ENCODE data around the gene DNAJC9.

Gene DNAJC9

DNA sequence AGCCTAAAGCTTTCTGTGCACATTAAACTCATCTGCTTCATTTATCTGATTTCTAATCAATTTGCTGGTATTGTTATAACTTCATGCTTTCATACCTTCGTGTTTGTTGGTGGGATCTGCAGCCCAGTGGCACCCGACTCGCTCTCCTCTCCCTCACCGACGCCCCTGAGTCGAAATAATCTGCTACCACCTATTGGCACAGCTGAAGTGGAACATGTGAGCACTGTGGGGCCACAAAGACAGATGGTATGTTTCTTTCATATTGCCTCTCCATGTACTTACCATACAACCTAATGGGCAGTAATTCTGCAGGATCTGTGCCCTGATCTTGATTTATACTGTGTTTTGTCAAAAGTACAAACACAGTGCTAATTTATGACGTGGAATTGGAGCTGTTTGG is 12.4 kb downstream of the DNAJC9 start:
- Histone ChIP-seq H3K36me3 (ENCODE audit: control insufficient read depth in 2 of 2, insufficient read depth in 2 of 2, low read length in 2 of 2) (peaks cover 13 to 18% of the 10 kb centered on the region in 2 donors), H3K9me3 (ENCODE audit: control insufficient read depth in 2 of 2, low read length in 2 of 2) (no peaks in the 10 kb centered on the region), H3K27ac (ENCODE audit: low read length) (no peak overlapping the region), H3K9ac (ENCODE audit: low read length in 2 of 2) (no peak overlapping the region), H3K27me3 (ENCODE audit: control insufficient read depth in 1 of 2, insufficient read depth in 2 of 2, low read length in 2 of 2) (no peaks in the 10 kb centered on the region), H3K4me1 (ENCODE audit: control insufficient read depth, insufficient read depth, low read length) (no peaks in the 10 kb centered on the region), H3K4me3 (ENCODE audit: low read length in 2 of 2) (no peak overlapping the region)

DNA sequence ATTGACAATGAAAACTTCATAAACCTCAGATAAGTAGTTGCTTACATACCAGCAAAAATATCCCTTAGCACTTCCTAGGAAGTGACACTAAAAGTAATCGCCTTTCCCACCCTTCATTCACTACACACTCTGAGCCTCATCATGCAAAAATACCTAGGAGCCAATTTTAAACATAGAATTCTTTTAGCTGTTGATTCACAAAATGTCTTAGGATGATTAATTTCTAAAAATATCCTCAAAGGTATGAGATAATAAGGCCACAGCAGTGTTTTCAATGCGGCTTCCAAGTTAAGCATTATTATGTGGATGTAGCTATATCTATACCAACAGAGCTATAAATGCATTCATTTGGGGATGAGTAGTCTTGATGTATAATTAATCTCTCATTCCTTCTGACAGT is 13.2 kb downstream of the DNAJC9 start:
- no peak overlapping the region for H3K4me3 ChIP-seq (ENCODE audit: low read length in 2 of 2)
- H3K9ac ChIP-seq (ENCODE audit: low read length in 2 of 2): no peak overlapping the region
- no peaks in the 10 kb centered on the region for H3K9me3 ChIP-seq (ENCODE audit: control insufficient read depth in 2 of 2, low read length in 2 of 2)
- H3K36me3 ChIP-seq (ENCODE audit: control insufficient read depth in 2 of 2, insufficient read depth in 2 of 2, low read length in 2 of 2): peaks cover 12 to 21% of the 10 kb centered on the region in 2 donors
- H3K27ac ChIP-seq (ENCODE audit: low read length): no peak overlapping the region
- H3K27me3 ChIP-seq (ENCODE audit: control insufficient read depth in 1 of 2, insufficient read depth in 2 of 2, low read length in 2 of 2): no peaks in the 10 kb centered on the region
- H3K4me1 ChIP-seq (ENCODE audit: control insufficient read depth, insufficient read depth, low read length): no peaks in the 10 kb centered on the region

DNA sequence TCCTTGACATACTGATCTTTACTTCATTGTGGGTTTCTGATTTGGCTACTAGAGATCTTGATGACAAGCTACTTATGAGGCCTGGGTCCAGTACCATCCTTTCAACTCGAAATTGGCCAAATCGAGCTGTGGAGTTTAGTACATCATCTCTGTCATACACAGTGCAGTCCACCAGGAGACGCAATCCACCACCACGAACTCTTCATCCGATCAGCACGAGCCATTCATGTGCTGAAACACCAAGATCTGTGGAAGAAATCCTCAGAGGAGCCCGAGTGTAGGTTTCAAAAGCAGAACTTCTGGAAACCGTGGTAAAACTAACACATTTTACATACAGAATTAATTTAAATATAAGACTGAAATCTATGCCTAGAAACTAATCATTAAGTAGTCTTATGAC is 14.2 kb downstream of the DNAJC9 start:
- Histone ChIP-seq H3K36me3 (ENCODE audit: control insufficient read depth in 2 of 2, insufficient read depth in 2 of 2, low read length in 2 of 2) (peaks cover 12 to 21% of the 10 kb centered on the region in 2 donors), H3K9ac (ENCODE audit: low read length in 2 of 2) (no peak overlapping the region), H3K9me3 (ENCODE audit: control insufficient read depth in 2 of 2, low read length in 2 of 2) (no peaks in the 10 kb centered on the region), H3K27ac (ENCODE audit: low read length) (no peak overlapping the region), H3K4me1 (ENCODE audit: control insufficient read depth, insufficient read depth, low read length) (no peaks in the 10 kb centered on the region), H3K27me3 (ENCODE audit: control insufficient read depth in 1 of 2, insufficient read depth in 2 of 2, low read length in 2 of 2) (no peaks in the 10 kb centered on the region), H3K4me3 (ENCODE audit: low read length in 2 of 2) (no peak overlapping the region)

DNA sequence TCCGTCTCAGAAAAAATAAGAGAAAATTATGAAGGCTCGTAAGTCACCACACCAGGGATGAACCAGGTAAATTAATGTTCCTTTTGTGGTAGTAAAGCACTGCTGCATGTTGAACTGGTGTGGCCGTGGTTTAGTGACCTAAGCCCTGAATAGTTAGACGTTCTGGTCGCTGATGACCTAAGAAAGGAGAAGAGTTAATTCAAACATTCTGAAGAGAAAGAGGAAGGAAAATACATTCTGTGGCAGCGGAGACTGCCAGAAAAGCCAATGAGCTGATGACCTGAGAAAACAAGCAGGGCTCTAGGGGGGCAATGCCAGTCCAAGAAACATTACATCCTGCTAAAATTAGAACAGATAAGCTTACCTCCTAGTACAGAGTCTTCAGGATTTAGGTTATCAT is 17.5 kb downstream of the DNAJC9 start:
- Histone ChIP-seq H3K4me1 (ENCODE audit: control insufficient read depth, insufficient read depth, low read length) (no peaks in the 10 kb centered on the region), H3K9me3 (ENCODE audit: control insufficient read depth in 2 of 2, low read length in 2 of 2) (no peaks in the 10 kb centered on the region), H3K27ac (ENCODE audit: low read length) (no peak overlapping the region), H3K36me3 (ENCODE audit: control insufficient read depth in 2 of 2, insufficient read depth in 2 of 2, low read length in 2 of 2) (peaks cover 10 to 14% of the 10 kb centered on the region in 2 donors), H3K9ac (ENCODE audit: low read length in 2 of 2) (no peak overlapping the region), H3K4me3 (ENCODE audit: low read length in 2 of 2) (no peak overlapping the region), H3K27me3 (ENCODE audit: control insufficient read depth in 1 of 2, insufficient read depth in 2 of 2, low read length in 2 of 2) (no peaks in the 10 kb centered on the region)

DNA sequence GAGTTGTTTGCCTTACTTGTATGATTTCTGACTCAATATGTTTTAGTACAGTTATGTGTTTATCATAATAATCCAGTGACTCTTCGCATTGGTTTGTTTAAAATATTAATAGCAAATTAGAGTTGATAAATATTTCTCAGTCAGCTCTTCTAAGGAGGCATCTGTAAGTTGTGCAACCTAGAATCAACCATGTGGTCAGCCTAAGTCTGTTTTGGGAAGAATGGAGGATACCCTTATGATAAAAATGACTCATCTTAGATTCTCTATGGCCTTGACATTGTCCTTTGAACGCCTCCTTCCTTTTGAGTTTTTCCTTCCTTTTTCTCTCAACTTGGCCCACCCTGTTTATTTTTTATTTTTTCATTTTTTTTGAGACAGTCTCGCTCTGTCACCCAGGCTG is 18.8 kb downstream of the DNAJC9 start:
- Histone ChIP-seq H3K36me3 (ENCODE audit: control insufficient read depth in 2 of 2, insufficient read depth in 2 of 2, low read length in 2 of 2) (peaks cover 10% of the 10 kb centered on the region in 2 donors), H3K4me1 (ENCODE audit: control insufficient read depth, insufficient read depth, low read length) (no peaks in the 10 kb centered on the region), H3K9me3 (ENCODE audit: control insufficient read depth in 2 of 2, low read length in 2 of 2) (no peaks in the 10 kb centered on the region), H3K9ac (ENCODE audit: low read length in 2 of 2) (no peak overlapping the region), H3K4me3 (ENCODE audit: low read length in 2 of 2) (no peak overlapping the region), H3K27ac (ENCODE audit: low read length) (no peak overlapping the region), H3K27me3 (ENCODE audit: control insufficient read depth in 1 of 2, insufficient read depth in 2 of 2, low read length in 2 of 2) (no peaks in the 10 kb centered on the region)

DNA sequence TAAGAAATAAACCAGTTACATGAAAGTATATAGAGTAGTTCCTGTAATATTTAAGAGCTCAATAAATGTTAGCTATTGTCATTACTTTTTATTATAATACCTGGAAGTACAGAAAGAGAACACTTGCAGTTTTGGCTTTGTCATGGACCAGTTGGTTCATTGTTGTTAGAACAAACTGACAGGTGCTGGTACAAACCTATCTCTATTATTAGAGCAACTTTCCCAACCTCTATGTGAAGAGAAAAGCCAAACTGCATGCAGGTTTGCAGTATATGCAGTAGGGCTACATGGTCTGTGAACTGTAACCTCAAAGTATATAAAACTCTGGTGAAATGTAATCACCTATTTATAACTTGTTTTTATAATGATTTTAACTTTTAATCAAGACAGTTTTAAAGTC is 20.4 kb downstream of the DNAJC9 start:
- H3K9ac ChIP-seq (ENCODE audit: low read length in 2 of 2): no peak overlapping the region
- H3K4me3 ChIP-seq (ENCODE audit: low read length in 2 of 2): no peak overlapping the region
- H3K27me3 ChIP-seq (ENCODE audit: control insufficient read depth in 1 of 2, insufficient read depth in 2 of 2, low read length in 2 of 2): no peaks in the 10 kb centered on the region
- no peak overlapping the region for H3K27ac ChIP-seq (ENCODE audit: low read length)
- H3K9me3 ChIP-seq (ENCODE audit: control insufficient read depth in 2 of 2, low read length in 2 of 2): no peaks in the 10 kb centered on the region
- peaks cover 8 to 10% of the 10 kb centered on the region in 2 donors for H3K36me3 ChIP-seq (ENCODE audit: control insufficient read depth in 2 of 2, insufficient read depth in 2 of 2, low read length in 2 of 2)
- no peaks in the 10 kb centered on the region for H3K4me1 ChIP-seq (ENCODE audit: control insufficient read depth, insufficient read depth, low read length)

DNA sequence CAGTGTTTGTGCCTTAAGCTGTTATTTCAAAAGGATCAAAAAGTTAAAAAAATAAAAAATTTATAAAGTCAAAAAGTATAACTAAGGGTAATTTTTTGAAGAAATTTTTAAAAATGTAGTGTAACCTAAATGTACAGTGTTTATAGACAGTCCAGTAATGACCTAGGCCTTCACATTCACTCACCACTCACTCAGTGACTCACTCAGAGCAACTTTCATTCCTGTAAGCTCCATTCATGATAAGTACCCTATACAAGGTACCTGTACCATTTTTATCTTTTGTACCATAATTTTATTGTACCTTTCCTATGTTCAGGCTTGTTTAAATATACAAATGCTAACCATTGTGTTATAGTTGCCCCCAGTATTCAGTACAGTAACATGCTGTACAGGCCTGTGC is 21.5 kb downstream of the DNAJC9 start:
- H3K36me3 ChIP-seq (ENCODE audit: control insufficient read depth in 2 of 2, insufficient read depth in 2 of 2, low read length in 2 of 2): peaks cover 5% of the 10 kb centered on the region in 2 donors
- no peak overlapping the region for H3K4me3 ChIP-seq (ENCODE audit: low read length in 2 of 2)
- H3K4me1 ChIP-seq (ENCODE audit: control insufficient read depth, insufficient read depth, low read length): no peaks in the 10 kb centered on the region
- H3K27me3 ChIP-seq (ENCODE audit: control insufficient read depth in 1 of 2, insufficient read depth in 2 of 2, low read length in 2 of 2): no peaks in the 10 kb centered on the region
- no peak overlapping the region for H3K27ac ChIP-seq (ENCODE audit: low read length)
- no peaks in the 10 kb centered on the region for H3K9me3 ChIP-seq (ENCODE audit: control insufficient read depth in 2 of 2, low read length in 2 of 2)
- no peak overlapping the region for H3K9ac ChIP-seq (ENCODE audit: low read length in 2 of 2)

DNA sequence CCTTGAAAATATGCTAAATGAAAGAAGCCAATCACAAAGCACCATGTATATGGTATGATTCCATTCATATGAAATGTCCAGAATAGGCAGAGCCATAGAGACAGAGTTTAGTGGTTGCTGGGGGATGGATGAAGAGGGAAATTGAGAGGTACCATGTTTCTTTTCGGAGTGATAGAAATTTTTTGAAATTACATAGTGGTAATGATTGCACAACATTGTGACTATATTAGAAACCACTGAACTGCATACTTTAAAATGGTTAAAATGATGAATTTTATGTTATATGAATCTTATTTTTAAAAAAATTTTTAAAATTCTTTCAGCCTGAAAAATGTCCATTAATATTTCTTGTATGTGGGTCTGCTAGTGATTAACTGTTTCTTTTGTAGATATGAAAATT is 26.1 kb downstream of the DNAJC9 start:
- Histone ChIP-seq H3K9ac (ENCODE audit: low read length in 2 of 2) (no peak overlapping the region), H3K9me3 (ENCODE audit: control insufficient read depth in 2 of 2, low read length in 2 of 2) (no peaks in the 10 kb centered on the region), H3K36me3 (ENCODE audit: control insufficient read depth in 2 of 2, insufficient read depth in 2 of 2, low read length in 2 of 2) (peaks cover 12 to 20% of the 10 kb centered on the region in 2 donors), H3K4me1 (ENCODE audit: control insufficient read depth, insufficient read depth, low read length) (no peaks in the 10 kb centered on the region), H3K4me3 (ENCODE audit: low read length in 2 of 2) (no peak overlapping the region), H3K27me3 (ENCODE audit: control insufficient read depth in 1 of 2, insufficient read depth in 2 of 2, low read length in 2 of 2) (no peaks in the 10 kb centered on the region), H3K27ac (ENCODE audit: low read length) (no peak overlapping the region)

DNA sequence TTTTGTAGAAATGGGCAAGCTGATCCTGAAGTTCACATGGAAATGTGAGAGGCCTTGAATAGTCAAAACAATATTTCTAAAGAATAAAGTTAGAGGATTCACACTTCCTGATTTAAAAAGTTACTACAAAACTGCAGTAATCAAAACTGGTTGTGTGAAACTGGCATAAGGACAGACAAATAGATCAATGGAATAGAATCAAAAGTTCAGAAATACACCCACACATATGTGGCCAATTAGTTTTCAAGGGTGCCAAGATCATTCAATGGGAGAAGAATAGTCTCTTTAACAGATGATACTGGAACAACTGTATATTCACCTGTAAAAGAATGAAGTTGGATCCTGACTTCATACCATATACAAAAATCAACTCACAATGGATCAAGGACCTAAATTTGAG is 27.7 kb downstream of the DNAJC9 start:
- Histone ChIP-seq H3K9me3 (ENCODE audit: control insufficient read depth in 2 of 2, low read length in 2 of 2) (no peaks in the 10 kb centered on the region), H3K4me1 (ENCODE audit: control insufficient read depth, insufficient read depth, low read length) (no peaks in the 10 kb centered on the region), H3K27ac (ENCODE audit: low read length) (no peak overlapping the region), H3K36me3 (ENCODE audit: control insufficient read depth in 2 of 2, insufficient read depth in 2 of 2, low read length in 2 of 2) (peaks cover 12 to 20% of the 10 kb centered on the region in 2 donors), H3K9ac (ENCODE audit: low read length in 2 of 2) (no peak overlapping the region), H3K27me3 (ENCODE audit: control insufficient read depth in 1 of 2, insufficient read depth in 2 of 2, low read length in 2 of 2) (no peaks in the 10 kb centered on the region), H3K4me3 (ENCODE audit: low read length in 2 of 2) (no peak overlapping the region)

DNA sequence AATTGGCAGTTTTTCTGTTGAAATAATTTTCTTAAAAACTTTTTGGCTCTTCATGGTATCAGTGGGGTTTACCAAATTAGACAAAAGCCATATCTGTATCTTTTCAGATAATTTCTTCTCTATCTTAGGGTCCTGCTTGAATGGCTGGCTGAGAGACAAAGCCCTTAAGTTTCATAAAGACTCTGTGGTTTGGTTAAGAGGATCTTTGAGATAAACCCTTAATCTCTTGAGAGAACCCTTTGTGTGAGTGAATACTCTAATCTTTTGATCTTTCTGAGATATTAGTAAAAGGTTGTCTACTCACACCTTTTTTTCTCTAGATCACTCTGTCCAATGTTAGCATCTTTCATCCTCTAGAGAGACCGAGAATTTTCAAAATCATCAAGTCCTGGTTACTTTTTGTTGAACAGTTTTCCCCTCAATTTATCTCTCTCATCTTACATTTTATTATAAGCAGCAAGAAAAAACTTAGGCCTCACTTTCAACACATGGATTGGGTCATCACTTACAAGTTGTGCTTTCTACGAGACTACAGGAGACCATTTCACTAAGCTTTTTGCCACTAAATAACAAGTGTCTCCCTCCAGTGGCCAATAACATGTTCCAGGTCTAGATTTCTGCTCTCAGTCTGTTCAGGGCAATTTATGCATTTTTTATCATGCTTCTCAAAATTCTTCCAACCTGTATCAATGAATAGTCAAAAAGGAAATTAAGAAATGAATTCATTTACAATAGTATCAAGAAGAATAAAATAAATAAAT is 28.4 kb downstream of the DNAJC9 start:
- Histone ChIP-seq H3K4me1 (ENCODE audit: control insufficient read depth, insufficient read depth, low read length) (no peaks in the 10 kb centered on the region), H3K27me3 (ENCODE audit: control insufficient read depth in 1 of 2, insufficient read depth in 2 of 2, low read length in 2 of 2) (no peaks in the 10 kb centered on the region), H3K27ac (ENCODE audit: low read length) (no peak overlapping the region), H3K4me3 (ENCODE audit: low read length in 2 of 2) (no peak overlapping the region), H3K9ac (ENCODE audit: low read length in 2 of 2) (no peak overlapping the region), H3K9me3 (ENCODE audit: control insufficient read depth in 2 of 2, low read length in 2 of 2) (no peaks in the 10 kb centered on the region), H3K36me3 (ENCODE audit: control insufficient read depth in 2 of 2, insufficient read depth in 2 of 2, low read length in 2 of 2) (peaks cover 12 to 20% of the 10 kb centered on the region in 2 donors)

DNA sequence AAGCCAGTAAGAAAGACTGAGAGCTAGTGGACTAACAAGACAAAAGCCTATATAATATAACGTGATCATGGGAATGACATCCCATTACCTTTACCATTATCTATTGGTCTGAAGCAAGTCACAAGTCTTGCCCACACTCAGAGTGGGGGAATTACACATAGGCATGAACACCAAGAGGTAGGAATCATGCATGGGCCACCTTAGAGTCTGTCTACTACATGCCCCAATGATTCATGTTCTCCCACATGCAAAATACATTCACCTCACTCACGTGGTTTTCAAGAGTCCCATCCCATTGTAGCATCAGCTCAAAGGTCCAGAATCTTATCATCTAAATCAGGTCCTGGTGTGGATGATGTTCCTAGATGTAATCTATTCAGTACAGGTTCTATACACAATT is 29.4 kb downstream of the DNAJC9 start:
- Histone ChIP-seq H3K4me1 (ENCODE audit: control insufficient read depth, insufficient read depth, low read length) (no peaks in the 10 kb centered on the region), H3K27me3 (ENCODE audit: control insufficient read depth in 1 of 2, insufficient read depth in 2 of 2, low read length in 2 of 2) (no peaks in the 10 kb centered on the region), H3K27ac (ENCODE audit: low read length) (no peak overlapping the region), H3K4me3 (ENCODE audit: low read length in 2 of 2) (no peak overlapping the region), H3K9me3 (ENCODE audit: control insufficient read depth in 2 of 2, low read length in 2 of 2) (no peaks in the 10 kb centered on the region), H3K9ac (ENCODE audit: low read length in 2 of 2) (no peak overlapping the region), H3K36me3 (ENCODE audit: control insufficient read depth in 2 of 2, insufficient read depth in 2 of 2, low read length in 2 of 2) (peaks cover 12 to 20% of the 10 kb centered on the region in 2 donors)

Data from stomach smooth muscle (tissue), 2 donors.